Neuronal stem cell (in vitro differentiated cells): ENCODE data around the gene IL17A.

Source experiments
- DNase-seq: peaks from one replicate; pipeline ENCODE4 v3.0.0-alpha.2; 2013; ENCODE audit warnings: low spot score
- H2AFZ ChIP-seq: one replicate; pipeline ENCODE4 v1.6.1; 2013; ENCODE audit warnings: mild to moderate bottlenecking, low read length, inconsistent platforms
- H2AK5ac ChIP-seq: 2 replicates; pipeline ENCODE4 v1.6.1; 2013; ENCODE audit warnings: low read depth, mild to moderate bottlenecking, inconsistent platforms, low read length, moderate library complexity, mixed read lengths
- H2BK120ac ChIP-seq: 2 replicates; pipeline ENCODE4 v1.6.1; 2013; ENCODE audit warnings: low read depth, mild to moderate bottlenecking, inconsistent platforms, low read length, moderate library complexity, mixed read lengths
- H2BK12ac ChIP-seq: one replicate; pipeline ENCODE4 v1.6.1; 2013; ENCODE audit warnings: low read length, inconsistent platforms
- H2BK15ac ChIP-seq: 2 replicates; pipeline ENCODE4 v1.6.1; 2013; ENCODE audit warnings: mild to moderate bottlenecking, low read length, inconsistent platforms, mixed read lengths
- H2BK5ac ChIP-seq: one replicate; pipeline ENCODE4 v1.6.1; 2013; ENCODE audit warnings: inconsistent platforms, mild to moderate bottlenecking, low read length, moderate library complexity
- H3K14ac ChIP-seq: one replicate; pipeline ENCODE4 v1.6.1; 2013; ENCODE audit warnings: low read length, inconsistent platforms
- H3K18ac ChIP-seq: 2 replicates; pipeline ENCODE4 v1.6.1; 2013; ENCODE audit warnings: low read length, inconsistent platforms
- H3K23ac ChIP-seq: 2 replicates; pipeline ENCODE4 v1.6.1; 2013; ENCODE audit warnings: low read depth, mild to moderate bottlenecking, mixed read lengths, low read length, inconsistent platforms; ENCODE audit not compliant: poor library complexity
- H3K27ac ChIP-seq: replicated peaks from 3 replicates; pipeline ENCODE4 v1.5.1; 2013; ENCODE audit warnings: low read length, inconsistent platforms
- H3K27me3 ChIP-seq, 3 experiments: 2 replicates each; pipeline ENCODE4 v1.6.1; 2013; ENCODE audit warnings: low read length in 3 of 3, mild to moderate bottlenecking in 2 of 3, inconsistent platforms in 1 of 3, low read depth in 1 of 3, mixed read lengths in 1 of 3, moderate library complexity in 1 of 3; ENCODE audit not compliant: control insufficient read depth in 3 of 3, insufficient read depth in 3 of 3
- H3K36me3 ChIP-seq, 2 donors: replicated peaks in 1 of 2; 2 replicates each; pipeline ENCODE4 v1.6.1; 2013; ENCODE audit warnings: low read length in 2 of 2; ENCODE audit not compliant: control insufficient read depth in 2 of 2, insufficient read depth in 2 of 2
- H3K4ac ChIP-seq: 2 replicates; pipeline ENCODE4 v1.6.1; 2013; ENCODE audit warnings: inconsistent platforms, mild to moderate bottlenecking, low read length, moderate library complexity
- H3K4me1 ChIP-seq, 2 donors: 1 replicate in 1 of 2; 2 replicates in 1 of 2; pipeline ENCODE4 v1.6.1; 2013; ENCODE audit warnings: low read length in 2 of 2, low read depth in 1 of 2; ENCODE audit not compliant: control insufficient read depth in 2 of 2, insufficient read depth in 1 of 2
- H3K4me2 ChIP-seq: one replicate; pipeline ENCODE4 v1.6.1; 2013; ENCODE audit warnings: mild to moderate bottlenecking, low read length, inconsistent platforms; ENCODE audit not compliant: insufficient read depth, poor library complexity, severe bottlenecking
- H3K4me3 ChIP-seq, 2 donors: 2 replicates each; pipeline ENCODE4 v1.5.1; 2013; ENCODE audit warnings: low read length in 2 of 2, mild to moderate bottlenecking in 2 of 2, inconsistent platforms in 1 of 2, moderate library complexity in 1 of 2
- H3K79me1 ChIP-seq: one replicate; pipeline ENCODE4 v1.6.1; 2013; ENCODE audit warnings: low read depth, mild to moderate bottlenecking, inconsistent platforms, low read length, moderate library complexity
- H3K9ac ChIP-seq: one replicate; pipeline ENCODE4 v1.6.1; 2013; ENCODE audit warnings: mild to moderate bottlenecking, low read depth, low read length, inconsistent platforms; ENCODE audit not compliant: poor library complexity
- H3K9me3 ChIP-seq, 2 donors: replicated peaks in 1 of 2; 2 replicates each; pipeline versions ENCODE3 to v1.6.1; 2013; ENCODE audit warnings: low read length in 2 of 2, mild to moderate bottlenecking in 2 of 2, inconsistent platforms in 1 of 2, low read depth in 1 of 2, mixed read lengths in 1 of 2, moderate library complexity in 1 of 2; ENCODE audit not compliant: control insufficient read depth in 2 of 2, insufficient read depth in 1 of 2
- H4K8ac ChIP-seq: one replicate; pipeline ENCODE4 v1.6.1; 2013; ENCODE audit warnings: low read depth, mild to moderate bottlenecking, inconsistent platforms, low read length, moderate library complexity
- H4K91ac ChIP-seq: one replicate; pipeline ENCODE4 v1.6.1; 2013; ENCODE audit warnings: low read length, low read depth, mild to moderate bottlenecking, inconsistent platforms; ENCODE audit not compliant: poor library complexity
- WGBS, 2 donors: extraction: QIAGEN DNeasy Blood & Tissue Kit; methylation state at CpG; one replicate each; pipeline ENCODE4 v1.1.7; 2013; ENCODE audit warnings: missing lambda C conversion rate in 2 of 2, mixed read lengths in 1 of 2; ENCODE audit not compliant: insufficient read length in 2 of 2, insufficient replicate concordance in 1 of 2; ENCODE audit errors: extremely low coverage in 2 of 2; 5-methylcytosine and 5-hydroxymethylcytosine counted together

The IL17A gene

GRCh38 chr6:52231406-52232127 lies 45.4 kb downstream of the IL17A start:
- Histone ChIP-seq H3K4me2 (no peak overlapping the region), H2BK5ac (no peak overlapping the region), H2BK15ac (no peak overlapping the region), H3K18ac (no peak overlapping the region), H4K8ac (no peak overlapping the region), H3K9me3 (no peaks in the 10 kb centered on the region), H3K23ac (no peak overlapping the region), H3K9ac (no peak overlapping the region), H3K79me1 (no peaks in the 10 kb centered on the region), H3K27me3 (peaks cover 0 to 3% (median 0%) of the 10 kb centered on the region in 3 experiments), H3K4me3 (no peak overlapping the region), H3K36me3 (no peaks in the 10 kb centered on the region), H2BK120ac (no peak overlapping the region), H2AK5ac (no peak overlapping the region), H2BK12ac (no peak overlapping the region), H2AFZ (no peak overlapping the region), H3K14ac (no peak overlapping the region), H3K4me1 (peaks cover 0 to 6% of the 10 kb centered on the region in 2 donors), H4K91ac (no peak overlapping the region), H3K27ac (no peak overlapping the region), H3K4ac (no peak overlapping the region)
- no CpG with 5 or more reads among the region's 8 CpGs for WGBS, 2 donors
- no peak for DNase-seq

- Histone ChIP-seq H2AFZ (no peak overlapping the region), H3K36me3 (no peaks in the 10 kb centered on the region), H2BK120ac (no peak overlapping the region), H3K9me3 (no peaks in the 10 kb centered on the region), H3K18ac (no peak overlapping the region), H3K79me1 (no peaks in the 10 kb centered on the region), H2BK5ac (no peak overlapping the region), H4K8ac (no peak overlapping the region), H3K4ac (no peak overlapping the region), H3K27me3 (peaks cover 0 to 3% (median 0%) of the 10 kb centered on the region in 3 experiments), H2AK5ac (no peak overlapping the region), H3K14ac (no peak overlapping the region), H2BK12ac (no peak overlapping the region), H3K23ac (no peak overlapping the region), H3K9ac (no peak overlapping the region), H2BK15ac (no peak overlapping the region), H3K4me3 (no peak overlapping the region), H3K4me1 (peaks cover 0 to 4% of the 10 kb centered on the region in 2 donors), H3K27ac (no peak overlapping the region), H4K91ac (no peak overlapping the region), H3K4me2 (no peak overlapping the region)
- WGBS, 2 donors = no CpG with 5 or more reads among the region's 4 CpGs
- no peak for DNase-seq
These were observed 46.8 kb downstream of the IL17A start for GRCh38 chr6:52233005-52233404.

GRCh38 chr6:52233975-52234823 lies 48.0 kb downstream of the IL17A start:
- Histone ChIP-seq H2BK5ac (no peak overlapping the region), H3K4me2 (no peak overlapping the region), H3K23ac (no peak overlapping the region), H3K4me1 (peaks cover 0 to 2% of the 10 kb centered on the region in 2 donors), H3K36me3 (no peaks in the 10 kb centered on the region), H4K91ac (no peak overlapping the region), H2BK12ac (no peak overlapping the region), H3K18ac (no peak overlapping the region), H3K27me3 (peaks cover 0 to 3% (median 0%) of the 10 kb centered on the region in 3 experiments), H3K14ac (no peak overlapping the region), H2AK5ac (no peak overlapping the region), H3K9me3 (no peaks in the 10 kb centered on the region), H3K9ac (no peak overlapping the region), H3K4ac (no peak overlapping the region), H2BK120ac (no peak overlapping the region), H2AFZ (peak overlapping the region; percentile 48), H3K27ac (no peak overlapping the region), H2BK15ac (no peak overlapping the region), H3K4me3 (no peak overlapping the region), H4K8ac (no peak overlapping the region), H3K79me1 (no peaks in the 10 kb centered on the region)
- DNase-seq = peak; percentile 26
- WGBS, 2 donors = no CpG with 5 or more reads among the region's 15 CpGs
